GM23338 (cell line): ENCODE measurements around the gene SDR42E2. TPM values are rescaled to one million over a fixed set of nuclear protein-coding genes. Genes with fewer than 3 reads are reported as not detected.

ENCODE experiments used
- ATAC-seq: fragments of 200-7000 bp; cut with Tn5 transposase; 3 replicates; pipeline ENCODE4 v1.9.1; 2020
- DNase-seq: peaks from one replicate; pipeline ENCODE4 v3.0.0-alpha.2; 2015; ENCODE audit warnings: low spot score
- H2AFZ ChIP-seq: fragments of 200-600 bp; sonication (generic); 2 replicates; pipeline ENCODE4 v1.8.0; 2016; ENCODE audit warnings: antibody characterized with exemption, mild to moderate bottlenecking, moderate library complexity
- H3F3A ChIP-seq: fragments of 200-600 bp; sonication (generic); replicated peaks from 2 replicates; pipeline ENCODE4 v1.8.0; 2017; ENCODE audit warnings: antibody characterized with exemption, mixed run types, low read depth
- H3K27ac ChIP-seq: fragments of 200-600 bp; sonication (generic); 2 replicates; pipeline ENCODE4 v1.6.1; 2016; ENCODE audit warnings: low read depth
- H3K27me3 ChIP-seq: fragments of 200-600 bp; sonication (generic); 2 replicates; pipeline ENCODE4 v1.8.0; 2016; ENCODE audit warnings: mild to moderate bottlenecking, mixed run types, moderate library complexity; ENCODE audit not compliant: insufficient read depth
- H3K36me3 ChIP-seq: fragments of 200-600 bp; sonication (generic); 2 replicates; pipeline ENCODE4 v1.8.0; 2016; ENCODE audit warnings: mild to moderate bottlenecking; ENCODE audit not compliant: insufficient read depth
- H3K4me1 ChIP-seq: fragments of 200-600 bp; sonication (generic); 2 replicates; pipeline ENCODE4 v1.8.0; 2016; ENCODE audit warnings: mild to moderate bottlenecking, moderate library complexity; ENCODE audit not compliant: insufficient read depth
- H3K4me2 ChIP-seq: fragments of 200-600 bp; sonication (generic); 2 replicates; pipeline ENCODE4 v1.7.1; 2017; ENCODE audit warnings: mixed run types
- H3K4me3 ChIP-seq: fragments of 200-600 bp; sonication (generic); 2 replicates; pipeline ENCODE4 v1.6.1; 2016; ENCODE audit warnings: mixed run types
- H3K79me2 ChIP-seq: fragments of 200-600 bp; sonication (generic); replicated peaks from 2 replicates; pipeline ENCODE4 v1.8.0; 2017; ENCODE audit warnings: mild to moderate bottlenecking; ENCODE audit not compliant: insufficient read depth
- H3K9me2 ChIP-seq: fragments of 200-600 bp; sonication (generic); 2 replicates; pipeline ENCODE4 v1.8.0; 2017; ENCODE audit not compliant: insufficient read depth
- H4K20me1 ChIP-seq: fragments of 200-600 bp; sonication (generic); replicated peaks from 2 replicates; pipeline ENCODE4 v1.8.0; 2017; ENCODE audit warnings: mild to moderate bottlenecking; ENCODE audit not compliant: insufficient read depth
- H3K27ac Mint-ChIP-seq: 2 replicates; pipeline ENCODE4 v1.8.0; 2020; ENCODE audit warnings: inconsistent platforms, mild to moderate bottlenecking, moderate library complexity, mixed read lengths
- H3K27me3 Mint-ChIP-seq: 3 replicates; pipeline ENCODE4 v1.8.0; 2022; ENCODE audit warnings: low read depth, mild to moderate bottlenecking, moderate library complexity, mixed read lengths, inconsistent platforms; ENCODE audit not compliant: insufficient read depth, poor library complexity
- H3K36me3 Mint-ChIP-seq: 3 replicates; pipeline ENCODE4 v1.8.0; 2021; ENCODE audit warnings: low read depth, mild to moderate bottlenecking, inconsistent platforms, moderate library complexity, mixed read lengths
- H3K4me1 Mint-ChIP-seq: 3 replicates; pipeline ENCODE4 v1.8.0; 2020; ENCODE audit warnings: mild to moderate bottlenecking, inconsistent platforms, mixed read lengths
- H3K4me3 Mint-ChIP-seq: 3 replicates; pipeline ENCODE4 v1.8.0; 2021; ENCODE audit warnings: moderate library complexity, mild to moderate bottlenecking, inconsistent platforms, mixed read lengths
- H3K9me3 Mint-ChIP-seq: 3 replicates; pipeline ENCODE4 v1.8.0; 2020; ENCODE audit warnings: moderate library complexity, mild to moderate bottlenecking, inconsistent platforms, mixed read lengths
- CREB1 ChIP-seq: fragments of 250-450 bp; sonication (Bioruptor Pico); IDR thresholded peaks from 2 replicates; pipeline ENCODE4 v1.5.0; 2020; ENCODE audit warnings: low read depth, mild to moderate bottlenecking, moderate library complexity
- EZH2 ChIP-seq: fragments of 200-600 bp; sonication (generic); IDR thresholded peaks from one replicate; pipeline ENCODE4 v1.8.0; 2017; ENCODE audit warnings: antibody characterized with exemption, mild to moderate bottlenecking, low read depth; ENCODE audit not compliant: unreplicated experiment
- EZH2phosphoT487 ChIP-seq: fragments of 200-600 bp; sonication (generic); IDR thresholded peaks from one replicate; pipeline ENCODE4 v1.8.1; 2018; ENCODE audit warnings: antibody characterized with exemption; ENCODE audit not compliant: unreplicated experiment
- JUNB ChIP-seq: IDR thresholded peaks from one replicate; pipeline ENCODE4 v1.6.1; 2016; ENCODE audit warnings: antibody characterized with exemption; ENCODE audit not compliant: unreplicated experiment
- NANOG ChIP-seq: IDR thresholded peaks from 2 replicates; pipeline ENCODE4 v1.6.1; 2016; ENCODE audit warnings: antibody characterized with exemption, borderline replicate concordance
- POLR2AphosphoS5 ChIP-seq: IDR thresholded peaks from 2 replicates; pipeline ENCODE4 v1.6.1; 2016; ENCODE audit warnings: antibody characterized with exemption, low read depth
- STAT1 ChIP-seq: IDR thresholded peaks from one replicate; pipeline ENCODE4 v1.6.1; 2016; ENCODE audit warnings: antibody characterized with exemption; ENCODE audit not compliant: unreplicated experiment
- ZNF114 ChIP-seq: fragments of 250-450 bp; sonication (Bioruptor Pico); IDR thresholded peaks from 2 replicates; pipeline ENCODE4 v1.5.0; 2020; ENCODE audit warnings: mild to moderate bottlenecking, moderate library complexity
- ZNF462 ChIP-seq: fragments of 250-450 bp; sonication (Bioruptor Pico); IDR thresholded peaks from 2 replicates; pipeline ENCODE4 v1.5.0; 2020; ENCODE audit warnings: mild to moderate bottlenecking, moderate library complexity
- polyA plus RNA-seq: library from polyadenylated mRNA; unstranded; fragments of >200 nt; fragmentation: Nextera tagmentation; extraction: Ambion mirVana; gene quantifications from 2 replicates; pipeline ENCODE4 v1.2.1, GENCODE V29; 2016
- total RNA-seq: library from RNA; depleted of rRNA; stranded (reverse); fragments of >200 nt; shearing (Covaris generic); gene quantifications from 2 replicates; pipeline ENCODE4 v1.2.3, GENCODE V29; 2014
- TF ChIP-seq, protein P1 (sequence below), 2 experiments: fragments of 200-600 bp in 1 of 2; sonication (generic) in 1 of 2; conservative IDR thresholded peaks; 2 replicates each; pipeline versions ENCODE4 v1.5.1 to v1.6.1; 2016 to 2017; ENCODE audit warnings: antibody characterized with exemption in 2 of 2, low read depth in 2 of 2, mild to moderate bottlenecking in 2 of 2, moderate library complexity in 1 of 2

The SDR42E2 gene
- total and polyA plus RNA-seq, 2 experiments from 2014 or later, result 0.15 TPM; not detected in 1

DNA sequence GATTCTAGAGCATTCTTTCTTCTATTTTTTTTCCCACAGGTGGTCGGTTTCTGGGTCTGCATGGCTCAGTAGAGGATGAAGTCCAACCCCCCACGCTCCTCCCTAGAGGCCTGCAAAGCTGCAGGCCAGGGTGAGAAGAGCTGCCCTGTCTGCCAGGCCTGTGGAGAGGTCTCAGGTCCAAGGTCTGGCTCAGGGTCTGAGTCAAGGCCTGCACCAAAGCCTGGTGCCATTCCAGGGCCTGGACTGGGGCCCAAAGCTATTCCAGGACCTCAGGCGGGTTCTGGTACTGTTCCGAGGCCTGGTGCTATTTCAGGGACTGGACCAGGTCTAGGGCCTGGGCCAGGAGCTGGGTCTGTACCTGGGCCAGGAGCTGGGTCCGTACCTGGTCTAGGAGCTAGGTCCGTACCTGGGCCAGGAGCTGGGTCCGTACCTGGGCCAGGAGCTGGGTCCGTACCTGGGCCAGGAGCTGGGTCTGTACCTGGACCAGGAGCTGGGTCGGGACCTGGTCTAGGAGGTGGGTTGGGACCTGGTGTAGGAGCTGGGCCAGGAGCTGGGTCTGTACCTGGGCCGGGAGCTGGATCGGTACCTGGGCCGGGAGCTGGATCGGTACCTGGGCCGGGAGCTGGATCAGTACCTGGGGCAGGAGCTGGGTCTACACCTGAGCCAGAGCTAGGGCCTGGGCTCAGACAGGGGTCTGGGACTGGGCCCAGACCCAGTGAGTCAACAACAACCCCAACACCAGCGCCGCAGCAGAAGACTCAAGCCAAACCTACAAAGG is 3.4 kb downstream of the SDR42E2 start:
- H3K4me3 Mint-ChIP-seq, result no peak overlapping the region
- TF ChIP-seq NANOG (no peak), CREB1 (CRISPR knock-in tag) (no peak), ZNF114 (CRISPR knock-in tag) (no peak), JUNB (no peak), EZH2phosphoT487 (no peak), STAT1 (no peak), EZH2 (no peak), ZNF462 (CRISPR knock-in tag) (no peak), POLR2AphosphoS5 (no peak)
- TF ChIP-seq, protein P1, sequence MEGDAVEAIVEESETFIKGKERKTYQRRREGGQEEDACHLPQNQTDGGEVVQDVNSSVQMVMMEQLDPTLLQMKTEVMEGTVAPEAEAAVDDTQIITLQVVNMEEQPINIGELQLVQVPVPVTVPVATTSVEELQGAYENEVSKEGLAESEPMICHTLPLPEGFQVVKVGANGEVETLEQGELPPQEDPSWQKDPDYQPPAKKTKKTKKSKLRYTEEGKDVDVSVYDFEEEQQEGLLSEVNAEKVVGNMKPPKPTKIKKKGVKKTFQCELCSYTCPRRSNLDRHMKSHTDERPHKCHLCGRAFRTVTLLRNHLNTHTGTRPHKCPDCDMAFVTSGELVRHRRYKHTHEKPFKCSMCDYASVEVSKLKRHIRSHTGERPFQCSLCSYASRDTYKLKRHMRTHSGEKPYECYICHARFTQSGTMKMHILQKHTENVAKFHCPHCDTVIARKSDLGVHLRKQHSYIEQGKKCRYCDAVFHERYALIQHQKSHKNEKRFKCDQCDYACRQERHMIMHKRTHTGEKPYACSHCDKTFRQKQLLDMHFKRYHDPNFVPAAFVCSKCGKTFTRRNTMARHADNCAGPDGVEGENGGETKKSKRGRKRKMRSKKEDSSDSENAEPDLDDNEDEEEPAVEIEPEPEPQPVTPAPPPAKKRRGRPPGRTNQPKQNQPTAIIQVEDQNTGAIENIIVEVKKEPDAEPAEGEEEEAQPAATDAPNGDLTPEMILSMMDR (conservative IDR thresholded peaks at IDR 0.05; ENCODE audit: low read depth in 2 of 2), result no peak
- Histone ChIP-seq H3K4me3 (no peak overlapping the region), H3K4me2 (no peak overlapping the region), H3K79me2 (no peaks in the 10 kb centered on the region), H3K27me3 (peaks cover 26% of the 10 kb centered on the region), H3K36me3 (no peaks in the 10 kb centered on the region), H2AFZ (no peak overlapping the region), H3F3A (0 out of 2 replicates have a peak, but pooled peaks cover 6% of the 10 kb centered on the region), H3K4me1 (no peaks in the 10 kb centered on the region; the same call in none of the 2 replicates), H3K27ac (no peak overlapping the region), H4K20me1 (no peaks in the 10 kb centered on the region), H3K9me2 (peaks cover 7% of the 10 kb centered on the region; the same call in 1 of the 2 replicates)
- H3K27me3 Mint-ChIP-seq, result peaks cover 5% of the 10 kb centered on the region
- DNase-seq (no peak), ATAC-seq (no peak)
- H3K9me3 Mint-ChIP-seq, result no peaks in the 10 kb centered on the region; the same call in 2 of the 3 replicates
- peaks cover 4% of the 10 kb centered on the region; the same call in 2 of the 3 replicates for H3K36me3 Mint-ChIP-seq
- no peak overlapping the region for H3K27ac Mint-ChIP-seq
- H3K4me1 Mint-ChIP-seq, result no peaks in the 10 kb centered on the region
